ENCODE data around the gene PDE8B.

DNA sequence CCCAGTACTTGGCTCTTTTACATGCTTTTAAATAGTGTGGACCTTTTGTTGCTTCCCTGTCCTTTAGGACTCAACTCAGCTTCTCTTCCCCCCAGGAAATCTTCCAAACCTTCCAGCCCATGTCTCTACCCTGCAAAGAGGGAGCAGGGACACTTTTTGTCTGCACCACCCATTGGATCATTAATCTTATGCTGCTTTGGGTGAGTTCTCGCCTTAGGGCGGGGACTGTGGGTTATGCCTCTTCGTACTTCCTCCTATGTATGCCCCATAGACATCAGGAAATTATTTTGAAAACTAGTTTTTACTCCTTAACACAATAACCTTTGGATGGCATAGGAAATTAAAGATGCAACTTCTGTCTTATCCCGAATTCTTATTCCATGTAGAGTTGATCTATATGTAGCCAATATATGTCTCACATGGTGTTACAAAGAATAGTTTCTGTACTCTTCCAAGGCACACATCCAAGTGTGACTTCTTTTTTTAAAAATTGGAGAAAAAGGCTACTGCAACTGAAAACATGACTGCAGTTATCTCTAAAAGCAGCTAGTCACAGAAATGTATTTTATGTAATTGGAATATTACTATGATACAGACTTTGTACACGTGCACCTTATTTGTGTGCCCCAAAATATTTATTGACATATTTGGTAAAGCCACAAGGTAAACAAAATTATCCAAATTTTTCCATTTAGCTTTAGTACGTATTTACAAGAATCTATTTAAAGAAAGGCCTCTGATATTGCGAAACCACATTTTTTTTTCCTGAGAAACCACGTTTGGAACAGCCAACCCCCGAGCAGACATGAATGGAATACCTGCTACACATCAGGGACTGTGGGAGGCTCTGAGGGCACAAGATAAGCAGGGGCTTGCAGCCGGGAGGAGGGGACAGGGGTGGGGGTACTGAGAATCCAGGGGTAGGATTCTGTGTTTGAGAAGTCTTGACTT lies 148.1 kb downstream of the PDE8B start:
- no peak for TF ChIP-seq CTCF (IDR thresholded peaks at IDR 0.05)
- TF ChIP-seq POLR2A (IDR thresholded peaks at IDR 0.05), result no peak
- TF ChIP-seq POLR2AphosphoS5 (IDR thresholded peaks at IDR 0.05), result no peak
